Measurements from ENCODE around the gene EHMT2.

DNA sequence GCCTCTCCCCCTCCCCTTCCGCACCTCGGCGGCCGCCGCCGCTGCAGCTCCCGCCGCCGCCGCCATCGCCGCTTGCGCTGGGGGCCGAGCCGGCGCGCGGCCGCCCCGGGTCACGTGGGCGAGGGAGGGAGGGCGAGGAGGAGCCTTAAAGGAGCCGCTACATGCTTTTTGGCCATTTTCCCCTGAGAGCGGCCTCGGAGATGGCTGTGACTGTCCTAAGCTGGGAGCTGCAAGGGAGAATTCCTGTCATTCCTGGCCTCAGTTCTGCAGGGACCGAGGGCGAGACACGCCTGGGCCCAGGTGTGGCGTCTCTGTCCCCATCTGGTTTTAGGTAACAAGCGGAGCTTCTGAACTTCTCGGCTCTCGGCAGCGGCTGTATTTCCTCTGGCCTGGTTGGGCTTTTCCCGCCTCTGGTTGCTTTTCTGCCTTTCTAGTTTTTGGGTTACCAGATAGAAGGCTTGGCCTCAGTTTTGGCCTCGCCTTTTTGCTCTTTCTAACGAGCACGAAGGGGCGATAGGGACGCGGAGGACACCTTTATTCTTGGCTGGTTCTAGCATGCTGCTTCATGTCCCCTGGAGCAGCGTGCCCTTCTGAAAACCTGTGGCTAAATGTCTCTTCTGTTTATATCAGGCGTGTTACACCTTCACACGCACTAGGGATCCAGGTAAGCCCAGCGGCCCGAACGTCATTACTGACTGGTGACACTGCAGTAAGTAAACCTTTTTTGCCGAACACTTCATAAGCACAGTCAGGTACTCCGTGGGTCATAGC lies at the start of gene EHMT2:
- no peak for TF ChIP-seq POLR2AphosphoS2 (conservative IDR thresholded peaks at IDR 0.05; ENCODE audit: low read length)
- TF ChIP-seq USF2 (IDR thresholded peaks at IDR 0.05) = peak; percentile 73
- no peak for TF ChIP-seq RFX5 (IDR thresholded peaks at IDR 0.05)
- TF ChIP-seq CTCF (IDR thresholded peaks at IDR 0.05) = no peak
- peak in 1 of 2 experiments; percentile 43; a peak in 1 of 5 replicates for TF ChIP-seq JUN (IDR thresholded peaks at IDR 0.05)

Data from A549 (cell line).